Heart left ventricle (tissue), 13 donors: Measurements from ENCODE around the gene KRT9.

Experiments used
- CTCF ChIP-seq, 12 donors: fragments of 200-600 bp; sonication (generic) in 4 of 12; IDR thresholded peaks; one replicate each; pipeline versions ENCODE4 v1.5.0 to v1.8.0; 2018 to 2022; ENCODE audit warnings: antibody characterized with exemption in 12 of 12, mild to moderate bottlenecking in 5 of 12
- POLR2A ChIP-seq, 2 donors: fragments of 450-650 bp; IDR thresholded peaks; one replicate each; pipeline ENCODE4 v1.6.1; 2017; ENCODE audit warnings: antibody characterized with exemption in 2 of 2, mild to moderate bottlenecking in 2 of 2, moderate library complexity in 2 of 2
- donor health status: ischemic (EF 13 %, LVEDD 7.1; RV severe dilation, severe dysfunction).
- donor health status: DM: no; HTN: yes; CAD: no.
- donor health status: DM: no; HTN: no; CAD: no.
- donor health status: ischemic (EF 25% LVEDD 6.9; RV normal size, moderate dysfunction).
- donor health status: ischemic (EF 25% LVEDD 5.7; RV mildly dilated, moderate dysfunction).
- donor health status: ischemic (EF 35%, LVEDD 5.7; RV mildly dilated, moderate dysfunction).
- donor health status: nonischemic (EF 11% LVEDD 7.7; RV severe dilation, severe dysfunction).
- donor health status: DM: yes; HTN: yes; CAD: no.
- donor health status: PGD.
- donor health status: ischemic (EF 29% LVEDD 5.4; RV normal size, mild dysfunction).
- donor health status: nonischemic (EF 23%, LVEDD 6.1; RV moderate dilation, normal function).

- TF ChIP-seq CTCF (IDR thresholded peaks at IDR 0.05) (no peak), POLR2A (IDR thresholded peaks at IDR 0.05) (no peak)
These were observed 25.9 kb downstream of the KRT9 start for GRCh38 chr17:41545829-41546410.
